GM10266 (cell line): ENCODE results near the gene LAMB1.
A peak's percentile ranks its signal among the peaks of the same experiment; 100 is the strongest.
"Not testable (repeated sequence)": the region's sequence is repeated elsewhere in the genome, so short reads cannot be mapped to it uniquely, and the experiment has no call there.

Source experiments
- DNase-seq: peaks from one replicate; pipeline ENCODE4 v3.0.0; 2012; ENCODE audit errors: extremely low spot score
- CTCF ChIP-seq: IDR thresholded peaks from 2 replicates; pipeline ENCODE4 v1.5.1; 2012; ENCODE audit warnings: mild to moderate bottlenecking, low read depth; ENCODE audit not compliant: control insufficient read depth, insufficient read depth; ENCODE audit errors: missing control alignments

The LAMB1 gene

GRCh38 chr7:107898997-107899594 lies 103.9 kb downstream of the LAMB1 start:
- DNase-seq: no peak
- no peak for TF ChIP-seq CTCF

GRCh38 chr7:107892367-107892741 lies 110.6 kb downstream of the LAMB1 start:
- DNase-seq: not testable (repeated sequence)

GRCh38 chr7:107891636-107892366 lies 111.2 kb downstream of the LAMB1 start:
- peak; percentile 33 for DNase-seq
- TF ChIP-seq CTCF: no peak

GRCh38 chr7:107890962-107891635 lies 111.9 kb downstream of the LAMB1 start, which contains the start of gene DLD:
Gene DLD (plus strand): TSS chr7:107891183. CDS start chr7:107891251, 68 bp downstream.
- TF ChIP-seq CTCF: no peak
- peak; percentile 95 for DNase-seq

GRCh38 chr7:107890493-107890961 lies 112.4 kb downstream of the LAMB1 start:
- DNase-seq: peak; percentile 37
- TF ChIP-seq CTCF: no peak

GRCh38 chr7:107889992-107890391 lies 113.0 kb downstream of the LAMB1 start:
- DNase-seq: no peak
- TF ChIP-seq CTCF: no peak

GRCh38 chr7:107887827-107888226 lies 115.1 kb downstream of the LAMB1 start:
- DNase-seq: not testable (repeated sequence)
